ENCODE measurements around the gene FAM222A. TPM values are rescaled to one million over a fixed set of nuclear protein-coding genes. Genes with fewer than 3 reads are reported as not detected.
A peak's percentile ranks its signal among the peaks of the same experiment; 100 is the strongest.

The FAM222A gene
- total and polyA plus RNA-seq, 2 of the 8 experiments (the other 6 are each of a cell fraction or from before 2014, with no cell fraction given) = 0.94 to 1.1 TPM

- Histone ChIP-seq H2BK5ac (ENCODE audit: low read depth, low read length) (no peak overlapping the region), H3K4ac (replicated peaks; ENCODE audit: insufficient read length, low read depth, low read length) (no peak overlapping the region), H4K5ac (ENCODE audit: insufficient read length, low read depth, low read length) (no peak overlapping the region), H3K18ac (ENCODE audit: extremely low read depth, low read length) (no peak overlapping the region), H2BK15ac (ENCODE audit: low read length) (peak overlapping the region; percentile 53; the same call in 1 of the 2 replicates), H2AK5ac (ENCODE audit: low read depth, low read length) (no peak overlapping the region), H3K56ac (replicated peaks; ENCODE audit: insufficient read length, low read depth, low read length) (no peak overlapping the region), H3K23ac (ENCODE audit: insufficient read length) (no peak overlapping the region), H4K8ac (ENCODE audit: extremely low read depth, insufficient read depth, low read length) (no peak overlapping the region), H3K79me2 (ENCODE audit: control insufficient read depth in 1 of 2, insufficient read depth in 2 of 2, low read length in 2 of 2) (no peaks in the 10 kb centered on the region), H3K36me3 (ENCODE audit: control insufficient read depth in 2 of 4, insufficient read depth in 4 of 4, low read length in 3 of 4) (no peaks in the 10 kb centered on the region), H3K27me3 (replicated peaks in 1 of 4; ENCODE audit: control insufficient read depth in 3 of 4, extremely low read depth in 1 of 4, insufficient read depth in 3 of 4, low read length in 3 of 4) (no peaks in the 10 kb centered on the region), H2AFZ (ENCODE audit: low read length) (no peak overlapping the region), H2BK120ac (replicated peaks; ENCODE audit: low read depth, low read length) (no peak overlapping the region), H2BK20ac (ENCODE audit: low read length) (no peak overlapping the region), H3K27ac (ENCODE audit: low read depth, low read length) (no peak overlapping the region), H4K91ac (replicated peaks; ENCODE audit: insufficient read length, low read length) (no peak overlapping the region), H3K79me1 (ENCODE audit: low read depth, low read length) (no peaks in the 10 kb centered on the region), H3K9ac (replicated peaks in 1 of 4; ENCODE audit: extremely low read depth in 1 of 4, low read depth in 3 of 4, low read length in 3 of 4) (no peak overlapping the region), H3K4me3 (ENCODE audit: extremely low read depth in 1 of 4, insufficient read depth in 2 of 4, low read depth in 3 of 4, low read length in 4 of 4) (no peak overlapping the region), H3K9me3 (ENCODE audit: insufficient read depth in 2 of 2, low read depth in 1 of 2, low read length in 1 of 2) (no peaks in the 10 kb centered on the region), H3K4me2 (ENCODE audit: insufficient read depth in 1 of 2, low read depth in 2 of 2, low read length in 2 of 2) (no peak overlapping the region), H3K14ac (ENCODE audit: insufficient read length) (no peak overlapping the region), H2BK12ac (ENCODE audit: low read depth, low read length) (no peak overlapping the region), H3K23me2 (ENCODE audit: low read depth, low read length) (no peaks in the 10 kb centered on the region), H3K4me1 (replicated peaks in 1 of 4; ENCODE audit: control insufficient read depth in 3 of 4, insufficient read depth in 4 of 4, low read length in 3 of 4) (peaks cover 0 to 10% (median 5%) of the 10 kb centered on the region in 4 experiments; a peak in 5 of 7 replicates), H4K20me1 (replicated peaks in 1 of 2; ENCODE audit: control insufficient read depth in 1 of 2, insufficient read depth in 2 of 2, low read length in 2 of 2) (no peaks in the 10 kb centered on the region)
- WGBS, 2 experiments (ENCODE audit: extremely low coverage in 1 of 2, insufficient coverage in 1 of 2, insufficient read length in 1 of 2, insufficient replicate concordance in 2 of 2, low coverage in 1 of 2, low lambda C conversion rate in 2 of 2, missing lambda C conversion rate in 1 of 2) = 91% methylated on average over 18 of the region's 18 CpGs; no CpG with 5 or more reads in 1 of the 2 experiments
- ChIA-PET POLR2A (ENCODE audit: partially characterized antibody) (interaction anchor here (1.2 kb wide), 1 partner anchor 19 kb away, joined by 3 read pairs; no protein-coding TSS in a partner anchor), CTCF (ENCODE audit: partially characterized antibody) (interaction anchor here (0.8 to 10.0 kb wide), 13 partner anchors 8 to 243 kb away, joined by 3 to 120 read pairs (median 5); no protein-coding TSS in a partner anchor)
- peak in 1 of 2 experiments; percentile 43 for DNase-seq (ENCODE audit: low read depth in 1 of 2, low spot score in 2 of 2)
- FAIRE-seq = no peak
Observed at GRCh38 chr12:109760031-109760929, 46.7 kb downstream of the FAM222A start.
